ENCODE measurements around the gene CADPS2. TPM values are rescaled to one million over a fixed set of nuclear protein-coding genes. Genes with fewer than 3 reads are reported as not detected.

The CADPS2 gene
- total and polyA plus RNA-seq, 12 donors = 14.6 to 103 (median 39.4) TPM

DNA sequence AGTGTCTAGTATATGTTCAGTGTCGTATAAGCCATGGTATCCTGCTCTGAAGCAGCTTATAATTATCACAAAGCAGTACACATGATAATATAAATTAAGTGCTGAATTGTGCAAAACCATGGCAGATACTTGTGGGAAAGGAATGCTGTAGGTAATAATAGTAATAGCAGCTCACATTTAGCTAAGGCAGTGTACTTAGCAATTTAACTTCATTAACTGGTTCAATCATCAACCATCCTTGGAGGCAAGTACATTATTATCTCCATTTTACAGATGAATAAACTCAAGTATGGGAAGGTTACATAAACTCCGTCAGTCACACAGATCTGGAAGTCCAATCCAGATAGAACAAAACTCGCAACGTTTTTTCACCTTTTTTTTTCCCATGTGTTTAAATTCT is 161.9 kb downstream of the CADPS2 start:
- Histone ChIP-seq H3K27ac (no peak overlapping the region), H3K9me3 (replicated peaks in 1 of 3) (no peaks in the 10 kb centered on the region), H3K4me3 (no peak overlapping the region), H3K27me3 (no peaks in the 10 kb centered on the region), H3K4me1 (replicated peaks in 1 of 2) (no peaks in the 10 kb centered on the region), H3K36me3 (replicated peaks in 1 of 2) (no peaks in the 10 kb centered on the region)
- 86 to 90% (median 87%) methylated on average over 4 of the region's 4 CpGs for WGBS, 4 donors
- DNase-seq = no peak
- TF ChIP-seq, protein P1, sequence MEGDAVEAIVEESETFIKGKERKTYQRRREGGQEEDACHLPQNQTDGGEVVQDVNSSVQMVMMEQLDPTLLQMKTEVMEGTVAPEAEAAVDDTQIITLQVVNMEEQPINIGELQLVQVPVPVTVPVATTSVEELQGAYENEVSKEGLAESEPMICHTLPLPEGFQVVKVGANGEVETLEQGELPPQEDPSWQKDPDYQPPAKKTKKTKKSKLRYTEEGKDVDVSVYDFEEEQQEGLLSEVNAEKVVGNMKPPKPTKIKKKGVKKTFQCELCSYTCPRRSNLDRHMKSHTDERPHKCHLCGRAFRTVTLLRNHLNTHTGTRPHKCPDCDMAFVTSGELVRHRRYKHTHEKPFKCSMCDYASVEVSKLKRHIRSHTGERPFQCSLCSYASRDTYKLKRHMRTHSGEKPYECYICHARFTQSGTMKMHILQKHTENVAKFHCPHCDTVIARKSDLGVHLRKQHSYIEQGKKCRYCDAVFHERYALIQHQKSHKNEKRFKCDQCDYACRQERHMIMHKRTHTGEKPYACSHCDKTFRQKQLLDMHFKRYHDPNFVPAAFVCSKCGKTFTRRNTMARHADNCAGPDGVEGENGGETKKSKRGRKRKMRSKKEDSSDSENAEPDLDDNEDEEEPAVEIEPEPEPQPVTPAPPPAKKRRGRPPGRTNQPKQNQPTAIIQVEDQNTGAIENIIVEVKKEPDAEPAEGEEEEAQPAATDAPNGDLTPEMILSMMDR (IDR thresholded peaks at IDR 0.05) = no peak
- intact Hi-C loops (cut with DNase I) = no loop called here

DNA sequence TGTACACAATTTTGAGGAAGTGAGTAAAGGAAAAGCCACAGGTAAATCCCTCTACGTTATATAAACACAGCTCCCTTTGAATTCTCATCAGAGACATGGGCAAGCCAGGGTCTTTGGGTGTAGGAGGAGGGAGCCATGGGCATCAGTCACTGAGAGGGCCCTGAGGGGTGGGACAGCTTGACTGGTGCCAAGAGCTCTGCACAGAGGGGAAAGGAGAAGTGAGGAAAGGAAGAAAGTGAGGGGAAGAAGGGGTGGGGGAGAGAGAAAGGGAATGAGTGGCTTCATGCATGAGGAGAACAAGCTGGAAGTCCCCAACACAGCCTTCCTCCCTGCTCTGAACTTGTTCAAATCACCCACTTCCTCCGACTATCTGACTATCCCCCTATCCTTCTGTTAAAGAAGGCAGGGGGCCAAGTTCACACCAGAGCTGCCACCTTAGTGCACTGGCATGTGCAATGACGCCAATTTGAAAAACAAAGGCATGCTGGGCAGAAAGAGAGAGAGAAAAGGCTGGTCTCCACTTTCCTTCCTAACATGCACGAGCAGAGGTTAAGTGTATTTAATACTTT is 167.2 kb downstream of the CADPS2 start:
- intact Hi-C loops (cut with DNase I) = no loop called here
- Histone ChIP-seq H3K27ac (no peak overlapping the region), H3K27me3 (no peaks in the 10 kb centered on the region), H3K9me3 (replicated peaks in 1 of 3) (no peaks in the 10 kb centered on the region), H3K36me3 (replicated peaks in 1 of 2) (no peaks in the 10 kb centered on the region), H3K4me3 (no peak overlapping the region), H3K4me1 (replicated peaks in 1 of 2) (no peaks in the 10 kb centered on the region)
- 84 to 91% (median 86%) methylated on average over 4 of the region's 4 CpGs for WGBS, 4 donors
- TF ChIP-seq, protein P1 (IDR thresholded peaks at IDR 0.05) = no peak
- TF ChIP-seq POLR2A (IDR thresholded peaks at IDR 0.05) = no peak
- DNase-seq = no peak

DNA sequence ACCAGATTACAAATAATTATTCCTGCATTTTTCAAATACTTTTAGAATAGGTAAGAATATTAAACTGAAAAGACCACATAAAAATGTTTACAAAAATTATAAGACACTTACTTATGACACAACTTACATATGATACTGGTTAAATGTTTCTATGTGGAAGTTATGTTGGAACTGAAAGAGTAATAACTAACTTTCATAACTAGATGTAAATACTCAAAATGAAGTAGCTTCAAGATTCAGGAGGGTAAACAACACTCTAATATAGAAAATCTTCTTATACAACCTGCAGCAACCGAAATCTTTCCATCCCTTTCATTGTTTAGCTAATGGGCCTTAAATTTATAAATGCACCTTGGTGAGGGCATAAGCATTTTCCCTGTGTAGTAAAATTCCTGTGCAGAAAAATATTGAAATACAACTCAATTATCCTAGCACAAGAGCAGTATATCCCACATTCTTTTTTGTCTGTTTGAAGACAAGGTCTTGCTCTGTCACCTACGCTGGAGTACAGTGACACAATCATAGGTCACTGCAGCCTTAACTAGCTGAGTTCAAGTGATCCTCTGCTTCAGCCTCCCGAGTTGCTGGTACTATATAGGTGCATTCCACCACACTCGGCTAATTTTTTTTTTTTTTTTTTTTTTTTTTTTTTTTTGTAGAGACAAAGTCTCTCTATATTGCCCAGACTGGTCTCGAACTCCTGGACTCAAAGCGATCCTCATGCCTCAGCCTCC is 168.7 kb downstream of the CADPS2 start:
- H3K4me3 ChIP-seq = no peak overlapping the region
- no peaks in the 10 kb centered on the region for H3K36me3 ChIP-seq (replicated peaks in 1 of 2)
- no peak for TF ChIP-seq POLR2A (IDR thresholded peaks at IDR 0.05)
- TF ChIP-seq, protein P1 (IDR thresholded peaks at IDR 0.05) = no peak
- no peak for DNase-seq
- no peak overlapping the region for H3K27ac ChIP-seq
- 93 to 95% (median 95%) methylated on average over 6 of the region's 6 CpGs for WGBS, 4 donors
- H3K4me1 ChIP-seq (replicated peaks in 1 of 2) = no peaks in the 10 kb centered on the region
- intact Hi-C loops (cut with DNase I) = no loop called here
- no peaks in the 10 kb centered on the region for H3K27me3 ChIP-seq
- H3K9me3 ChIP-seq (replicated peaks in 1 of 3) = peaks cover 0 to 9% (median 0%) of the 10 kb centered on the region in 3 donors

DNA sequence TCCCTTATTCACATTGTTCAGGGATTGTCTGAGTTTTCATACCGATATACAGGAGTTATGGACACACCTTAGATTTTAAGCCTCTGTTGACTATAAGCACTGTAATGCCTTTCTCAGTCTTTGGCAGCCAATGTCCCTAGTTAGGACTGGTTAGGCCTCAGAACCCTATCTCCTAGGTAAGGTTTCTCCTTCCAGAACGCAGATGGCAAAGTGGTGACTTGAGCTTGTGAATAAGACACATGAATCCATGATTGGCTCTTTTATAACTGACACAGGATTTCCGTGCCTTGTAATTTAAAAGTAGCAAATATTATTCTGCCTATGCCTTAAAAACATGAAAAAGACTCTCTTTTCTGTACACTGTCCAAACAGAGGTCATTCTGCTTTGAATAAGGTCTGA is 171.1 kb downstream of the CADPS2 start:
- WGBS, 4 donors = 91 to 98% (median 95%) methylated on average over 3 of the region's 3 CpGs
- no peak overlapping the region for H3K4me3 ChIP-seq
- DNase-seq = no peak
- no peak overlapping the region for H3K27ac ChIP-seq
- peaks cover 0 to 9% (median 0%) of the 10 kb centered on the region in 3 donors for H3K9me3 ChIP-seq (replicated peaks in 1 of 3)
- TF ChIP-seq, protein P1 (IDR thresholded peaks at IDR 0.05) = no peak
- no peak for TF ChIP-seq POLR2A (IDR thresholded peaks at IDR 0.05)
- H3K4me1 ChIP-seq (replicated peaks in 1 of 2) = no peaks in the 10 kb centered on the region
- intact Hi-C loops (cut with DNase I) = no loop called here
- H3K36me3 ChIP-seq (replicated peaks in 1 of 2) = no peaks in the 10 kb centered on the region
- no peaks in the 10 kb centered on the region for H3K27me3 ChIP-seq
